ENCODE results near the gene OR4K2. TPM values are rescaled to one million over a fixed set of nuclear protein-coding genes. Genes with fewer than 3 reads are reported as not detected.

Gene OR4K2
- total RNA-seq, 2 experiments from 2014 or later = not detected

DNA sequence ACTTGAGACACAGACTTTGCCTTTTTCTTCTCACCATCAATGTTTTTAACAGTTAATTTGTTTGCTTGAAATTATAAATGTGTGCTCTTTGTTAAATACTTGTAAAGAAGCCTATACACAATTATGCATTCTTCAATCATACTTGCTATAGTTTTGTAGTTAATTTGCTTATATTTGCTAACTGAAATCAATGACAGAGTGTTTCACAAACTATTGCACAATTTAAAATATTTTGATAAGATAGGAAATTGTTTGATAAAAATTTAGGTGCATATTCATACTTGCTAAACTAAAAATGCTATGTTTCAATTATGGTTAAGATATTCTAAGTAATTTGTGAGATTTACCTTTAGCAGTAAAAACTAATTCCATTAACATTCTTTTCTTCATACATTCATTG lies 31.7 kb downstream of the OR4K2 start:
- peaks cover 2% of the 10 kb centered on the region for H3K27me3 Mint-ChIP-seq (ENCODE audit: low read depth)
- intact Hi-C loops (cut with micrococcal nuclease) = no loop called here
- H3K9me3 Mint-ChIP-seq = peaks cover 7% of the 10 kb centered on the region
- no peaks in the 10 kb centered on the region for H3K36me3 Mint-ChIP-seq (ENCODE audit: low read depth)
- CTCF ChIA-PET = interaction anchor here (0.8 kb wide), 1 partner anchor 16 kb away, joined by 3 read pairs; no protein-coding TSS in a partner anchor
- no peaks in the 10 kb centered on the region for H3K4me1 Mint-ChIP-seq (ENCODE audit: low read depth)
- no peak overlapping the region for H3K4me3 Mint-ChIP-seq
- DNase-seq = no peak
- no peak overlapping the region for H3K27ac Mint-ChIP-seq

DNA sequence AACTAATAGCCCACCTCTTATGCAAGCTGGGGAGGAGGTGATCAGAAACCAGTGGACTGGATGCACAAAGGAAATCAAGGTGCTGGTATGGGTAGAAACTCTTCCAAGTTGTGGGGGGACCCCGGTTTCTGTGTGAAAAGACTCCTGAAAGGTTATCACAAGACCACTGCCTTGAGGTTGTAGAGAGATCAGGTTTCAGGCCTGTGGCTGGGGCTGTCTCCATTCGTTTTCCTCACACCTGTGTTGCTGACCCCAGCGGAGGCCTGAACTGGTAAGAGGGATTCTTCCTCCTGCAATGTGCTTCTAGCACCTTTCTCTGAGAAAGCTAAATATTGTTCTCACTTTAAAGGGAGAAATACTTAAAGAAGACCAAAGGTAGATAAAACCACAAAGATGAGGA lies 36.2 kb downstream of the OR4K2 start:
- no peaks in the 10 kb centered on the region for H3K4me1 Mint-ChIP-seq (ENCODE audit: low read depth)
- no peak overlapping the region for H3K4me3 Mint-ChIP-seq

DNA sequence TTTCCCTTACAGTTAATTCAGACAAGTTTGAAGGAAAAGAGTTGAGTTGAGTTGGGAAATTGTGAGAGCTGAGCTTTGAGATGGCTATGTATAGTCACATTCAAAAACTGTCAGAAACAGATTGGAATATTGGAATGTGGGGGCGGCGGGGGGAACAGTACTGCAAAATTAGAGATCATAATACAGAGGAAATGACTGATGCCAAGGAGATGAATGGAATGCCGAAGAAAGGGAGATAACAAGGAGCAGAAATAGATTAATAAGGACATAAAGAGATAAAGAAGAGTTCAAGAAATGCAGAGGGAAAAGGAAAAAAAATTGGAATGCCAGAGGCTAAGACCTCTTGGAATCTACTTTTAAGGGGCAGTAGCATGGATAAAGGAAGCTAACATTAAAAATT lies 42.3 kb downstream of the OR4K2 start:
- no peak for DNase-seq
- H3K9me3 Mint-ChIP-seq = no peaks in the 10 kb centered on the region
- H3K36me3 Mint-ChIP-seq (ENCODE audit: low read depth) = no peaks in the 10 kb centered on the region
- H3K27me3 Mint-ChIP-seq (ENCODE audit: low read depth) = no peaks in the 10 kb centered on the region
- H3K4me3 Mint-ChIP-seq = no peak overlapping the region
- no peaks in the 10 kb centered on the region for H3K4me1 Mint-ChIP-seq (ENCODE audit: low read depth)
- CTCF ChIA-PET = interaction anchor here (0.6 to 1.3 kb wide), 2 partner anchors 11 to 113 kb away, joined by 3 read pairs; partner anchors contain the start of gene OR4N2
- intact Hi-C loops (cut with micrococcal nuclease) = no loop called here
- H3K27ac Mint-ChIP-seq = no peak overlapping the region

More for the DNA sequence above, 36.2 kb downstream of the OR4K2 start:
- Mint-ChIP-seq H3K36me3 (ENCODE audit: low read depth) (no peaks in the 10 kb centered on the region), H3K9me3 (peaks cover 6% of the 10 kb centered on the region), H3K27ac (no peak overlapping the region), H3K27me3 (ENCODE audit: low read depth) (peaks cover 4% of the 10 kb centered on the region)
- CTCF ChIA-PET = no interaction called here
- intact Hi-C loops (cut with micrococcal nuclease) = no loop called here
- no peak for DNase-seq

DNA sequence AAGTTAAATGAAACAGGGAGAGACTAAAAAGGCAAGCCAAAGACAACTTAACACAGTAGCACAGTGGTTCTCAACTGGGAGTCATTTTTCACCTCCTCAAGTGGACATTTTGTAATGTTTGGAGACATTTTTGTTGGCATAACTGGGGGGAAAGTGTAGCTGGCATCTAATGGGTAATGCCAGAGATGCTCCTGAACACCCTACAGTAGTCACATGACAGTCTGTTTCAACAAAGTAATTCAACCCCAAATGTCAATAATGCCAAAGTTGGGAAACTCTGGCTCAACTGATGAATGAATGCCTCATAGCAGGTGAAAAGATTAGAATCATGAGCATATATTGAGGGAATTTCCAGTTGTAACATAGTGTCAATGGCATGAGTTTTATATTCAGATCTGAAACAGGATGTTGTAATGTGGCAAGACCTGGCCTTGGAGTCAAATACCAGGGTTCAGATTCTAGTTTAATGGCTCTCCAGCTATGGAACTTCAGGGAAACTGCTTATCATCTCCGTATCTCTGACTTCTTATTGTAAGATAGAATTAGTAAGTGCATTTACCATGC lies 43.1 kb downstream of the OR4K2 start:
- Mint-ChIP-seq H3K9me3 (no peaks in the 10 kb centered on the region), H3K27me3 (ENCODE audit: low read depth) (no peaks in the 10 kb centered on the region), H3K27ac (no peak overlapping the region), H3K4me1 (ENCODE audit: low read depth) (no peaks in the 10 kb centered on the region), H3K4me3 (no peak overlapping the region), H3K36me3 (ENCODE audit: low read depth) (no peaks in the 10 kb centered on the region)
- intact Hi-C loops (cut with micrococcal nuclease) = no loop called here
- no peak for DNase-seq
- CTCF ChIA-PET = no interaction called here

DNA sequence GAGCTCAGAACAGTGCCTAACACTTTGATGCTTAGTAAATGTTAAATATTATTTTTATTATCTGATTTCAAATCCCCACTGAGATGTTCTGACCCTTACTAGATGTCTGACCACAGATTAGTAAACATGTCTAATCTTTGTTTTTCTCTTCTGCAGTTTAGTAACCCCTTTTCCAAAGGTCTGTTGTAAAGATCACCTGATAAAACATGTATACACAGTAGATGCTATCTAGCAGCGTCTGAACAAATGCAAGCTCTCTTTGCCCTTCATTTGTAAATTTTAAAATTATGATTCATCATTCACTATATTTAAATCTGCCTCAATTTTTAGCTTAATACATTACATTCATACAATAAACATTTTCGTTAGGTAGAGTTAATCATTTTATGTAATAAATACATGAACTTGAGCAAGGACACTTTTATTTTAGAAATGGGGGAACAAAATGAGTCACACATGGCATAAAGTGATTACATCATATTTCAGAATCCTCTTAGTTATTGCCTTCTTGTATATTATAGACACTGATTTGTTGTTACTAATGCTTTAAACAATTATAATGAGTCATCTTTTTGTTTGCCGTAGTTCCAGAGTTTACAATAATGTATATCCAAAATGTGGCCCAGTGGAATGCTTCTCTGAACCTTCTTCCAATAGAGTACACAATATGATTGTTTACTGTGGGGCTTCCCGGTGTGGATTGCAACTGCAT lies 43.8 kb downstream of the OR4K2 start:
- no peaks in the 10 kb centered on the region for H3K27me3 Mint-ChIP-seq (ENCODE audit: low read depth)
- no peak overlapping the region for H3K4me3 Mint-ChIP-seq
- no peaks in the 10 kb centered on the region for H3K9me3 Mint-ChIP-seq
- H3K27ac Mint-ChIP-seq = no peak overlapping the region
- no peaks in the 10 kb centered on the region for H3K4me1 Mint-ChIP-seq (ENCODE audit: low read depth)
- DNase-seq = no peak
- CTCF ChIA-PET = no interaction called here
- no peaks in the 10 kb centered on the region for H3K36me3 Mint-ChIP-seq (ENCODE audit: low read depth)
- intact Hi-C loops (cut with micrococcal nuclease) = no loop called here

DNA sequence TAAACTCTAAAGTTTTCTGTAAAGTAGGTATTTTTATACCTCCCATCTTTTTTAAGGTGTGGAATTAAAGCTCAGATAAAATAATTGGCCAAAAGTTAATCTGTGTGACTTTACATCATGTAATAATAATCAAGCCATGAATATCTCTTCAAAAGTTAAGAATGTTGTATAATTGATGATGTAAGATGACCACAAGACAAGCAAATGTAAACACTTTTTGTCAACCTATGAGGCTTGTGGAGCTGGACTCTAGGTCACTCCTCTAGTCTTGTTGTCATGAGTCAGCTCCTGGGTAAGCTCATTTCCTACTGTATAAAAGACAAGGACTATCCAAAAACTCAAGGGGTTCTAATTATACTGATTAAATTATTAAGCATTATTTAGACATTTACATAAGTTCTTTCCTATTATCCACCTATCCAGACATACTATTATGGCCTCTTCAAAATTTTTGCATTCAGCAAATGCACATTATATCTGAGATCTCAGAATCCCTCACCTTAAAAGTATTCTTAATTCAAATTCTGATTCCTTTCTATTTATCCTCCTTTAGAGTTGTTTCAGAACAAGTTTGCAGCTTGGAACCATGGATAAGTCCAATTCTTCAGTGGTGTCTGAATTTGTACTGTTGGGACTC lies 45.2 kb downstream of the OR4K2 start, which contains the start of gene OR4K5:
OR4K5 (plus strand) TSS at position 587 of the 637 bp plus-strand sequence; CDS start at position 587, 0 bp downstream.
- Mint-ChIP-seq H3K4me1 (ENCODE audit: low read depth) (no peaks in the 10 kb centered on the region), H3K9me3 (no peaks in the 10 kb centered on the region), H3K27me3 (ENCODE audit: low read depth) (no peaks in the 10 kb centered on the region), H3K27ac (no peak within 1 kb of the TSS), H3K4me3 (no peak within 1 kb of the TSS), H3K36me3 (ENCODE audit: low read depth) (no peaks in the 10 kb centered on the region)
- no peak for DNase-seq
- intact Hi-C loops (cut with micrococcal nuclease) = no loop called here
- CTCF ChIA-PET = no interaction called here

DNA sequence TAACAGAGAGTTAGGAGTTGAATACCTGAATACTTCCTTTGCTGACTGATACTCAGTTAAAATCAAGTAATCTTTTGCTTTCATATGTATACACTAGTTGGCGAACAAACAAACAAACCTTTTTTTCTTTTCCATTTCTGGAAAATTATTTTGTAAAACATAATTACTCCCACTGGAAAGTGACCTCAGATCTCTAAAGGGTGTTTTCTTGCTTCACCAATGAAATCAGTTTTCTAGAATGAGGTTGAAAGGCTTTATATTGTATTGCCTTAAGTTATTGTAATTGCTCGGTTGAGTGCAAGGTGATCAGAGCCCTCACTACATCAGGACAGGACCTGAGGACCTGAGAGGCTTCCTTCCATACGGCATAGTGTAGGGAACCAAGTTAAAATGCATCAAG lies 55.7 kb downstream of the OR4K2 start, which contains the start of gene OR4K1:
OR4K1 (plus strand) TSS at position 301 of the 400 bp plus-strand sequence. CDS start 4,750 bp downstream, outside the sequence.
- CTCF ChIA-PET = no interaction called here
- no peak within 1 kb of the TSS for H3K27ac Mint-ChIP-seq
- H3K4me3 Mint-ChIP-seq = no peak within 1 kb of the TSS
- no peaks in the 10 kb centered on the region for H3K36me3 Mint-ChIP-seq (ENCODE audit: low read depth)
- no peak for DNase-seq
- intact Hi-C loops (cut with micrococcal nuclease) = no loop called here
- H3K9me3 Mint-ChIP-seq = no peaks in the 10 kb centered on the region
- H3K4me1 Mint-ChIP-seq (ENCODE audit: low read depth) = no peaks in the 10 kb centered on the region
- peaks cover 1% of the 10 kb centered on the region for H3K27me3 Mint-ChIP-seq (ENCODE audit: low read depth)

Other genes starting within 250 kb of the OR4K2 start
- not detected for gene OR11H2, start 161.3 kb upstream of the OR4K2 start, total RNA-seq
- gene OR4Q3, start 131.6 kb upstream of the OR4K2 start, total RNA-seq = not detected
- not detected for gene OR4M1, start 101.6 kb upstream of the OR4K2 start, total RNA-seq
- not detected for gene OR4N2, start 71.4 kb upstream of the OR4K2 start, total RNA-seq
- gene OR4K5, start 45.5 kb downstream of the OR4K2 start, total RNA-seq = not detected
- gene OR4K1, start 55.8 kb downstream of the OR4K2 start, total RNA-seq = not detected
- not detected for gene OR4K15, start 100.4 kb downstream of the OR4K2 start, total RNA-seq
- gene OR4Q2, start 127.0 kb downstream of the OR4K2 start, total RNA-seq = not detected
- not detected for gene OR4K14, start 144.2 kb downstream of the OR4K2 start, total RNA-seq
- gene OR4K13, start 160.9 kb downstream of the OR4K2 start, total RNA-seq = not detected
- not detected for gene OR4L1, start 184.9 kb downstream of the OR4K2 start, total RNA-seq
- gene OR4K17, start 235.6 kb downstream of the OR4K2 start, total RNA-seq = not detected